Esophagus (tissue), 2 donors: Measurements from ENCODE around the gene MTHFD2L. TPM values are rescaled to one million over a fixed set of nuclear protein-coding genes. Genes with fewer than 3 reads are reported as not detected.

Experiments
- H3K27ac ChIP-seq, 2 donors: one replicate each; pipeline ENCODE4 v1.5.1; 2013; ENCODE audit warnings: low read depth in 2 of 2, mild to moderate bottlenecking in 2 of 2, inconsistent platforms in 1 of 2, low read length in 1 of 2, moderate library complexity in 1 of 2
- H3K27me3 ChIP-seq, 2 donors: one replicate each; pipeline ENCODE4 v1.6.1; 2013; ENCODE audit warnings: low read length in 2 of 2, control low read depth in 1 of 2, mild to moderate bottlenecking in 1 of 2; ENCODE audit not compliant: insufficient read depth in 2 of 2, control insufficient read depth in 1 of 2
- H3K36me3 ChIP-seq, 2 donors: one replicate each; pipeline ENCODE4 v1.6.1; 2013; ENCODE audit warnings: low read length in 1 of 2; ENCODE audit not compliant: control insufficient read depth in 2 of 2, insufficient read depth in 2 of 2
- H3K4me1 ChIP-seq, 2 donors: one replicate each; pipeline ENCODE4 v1.6.1; 2013; ENCODE audit warnings: low read length in 1 of 2; ENCODE audit not compliant: control insufficient read depth in 2 of 2, insufficient read depth in 2 of 2
- H3K4me3 ChIP-seq, 2 donors: one replicate each; pipeline ENCODE4 v1.5.1; 2013; ENCODE audit warnings: low read length in 2 of 2, mild to moderate bottlenecking in 2 of 2, low read depth in 1 of 2, moderate library complexity in 1 of 2
- H3K9me3 ChIP-seq, 2 donors: one replicate each; pipeline ENCODE4 v1.6.1; 2013; ENCODE audit warnings: mild to moderate bottlenecking in 2 of 2, low read depth in 1 of 2, low read length in 1 of 2, moderate library complexity in 1 of 2; ENCODE audit not compliant: control insufficient read depth in 2 of 2, insufficient read depth in 1 of 2
- WGBS, 2 donors: extraction: QIAGEN DNeasy Blood & Tissue Kit; methylation state at CpG; one replicate each; pipeline ENCODE4 v1.1.7; 2013; 5-methylcytosine and 5-hydroxymethylcytosine counted together
- polyA plus RNA-seq, 2 donors: library from polyadenylated mRNA; stranded (reverse); fragments of 200-250 nt; gene quantifications; one replicate each; pipeline ENCODE4 v1.2.3, GENCODE V29; 2013
- donor health status: healthy with polysubstance abuse.
- donor health status: Bipolar disorder and iron deficiency.

MTHFD2L gene
- polyA plus RNA-seq, 2 donors = 5.9 to 6.2 TPM

- no peak overlapping the region for H3K27ac ChIP-seq
- H3K4me1 ChIP-seq = no peaks in the 10 kb centered on the region
- 51 to 62% methylated on average over 3 of the region's 3 CpGs for WGBS, 2 donors
- H3K36me3 ChIP-seq = no peaks in the 10 kb centered on the region
- H3K4me3 ChIP-seq = no peak overlapping the region
- H3K9me3 ChIP-seq = no peaks in the 10 kb centered on the region
- H3K27me3 ChIP-seq = no peaks in the 10 kb centered on the region
These were observed 20.9 kb downstream of the MTHFD2L start for GRCh38 chr4:74178798-74179197.

- no peaks in the 10 kb centered on the region for H3K36me3 ChIP-seq
- no peak overlapping the region for H3K27ac ChIP-seq
- H3K4me1 ChIP-seq = no peaks in the 10 kb centered on the region
- WGBS, 2 donors = 89 to 93% methylated on average over 3 of the region's 3 CpGs
- no peak overlapping the region for H3K4me3 ChIP-seq
- H3K9me3 ChIP-seq = no peaks in the 10 kb centered on the region
- no peaks in the 10 kb centered on the region for H3K27me3 ChIP-seq
These were observed 23.3 kb downstream of the MTHFD2L start for GRCh38 chr4:74181219-74181618.

GRCh38 chr4:74188912-74189311 is 31.0 kb downstream of the MTHFD2L start:
- Histone ChIP-seq H3K27ac (no peak overlapping the region), H3K9me3 (no peaks in the 10 kb centered on the region), H3K4me3 (no peak overlapping the region), H3K36me3 (no peaks in the 10 kb centered on the region), H3K4me1 (no peaks in the 10 kb centered on the region), H3K27me3 (no peaks in the 10 kb centered on the region)
- 48 to 69% methylated on average over 2 of the region's 2 CpGs for WGBS, 2 donors

- no peak overlapping the region for H3K4me3 ChIP-seq
- 74% methylated on average over 2 of the region's 2 CpGs for WGBS, 2 donors
- H3K36me3 ChIP-seq = no peaks in the 10 kb centered on the region
- no peaks in the 10 kb centered on the region for H3K27me3 ChIP-seq
- no peaks in the 10 kb centered on the region for H3K4me1 ChIP-seq
- no peak overlapping the region for H3K27ac ChIP-seq
- H3K9me3 ChIP-seq = no peaks in the 10 kb centered on the region
These were observed 31.6 kb downstream of the MTHFD2L start for GRCh38 chr4:74189331-74190043.

GRCh38 chr4:74190332-74190731 is 32.4 kb downstream of the MTHFD2L start:
- no peaks in the 10 kb centered on the region for H3K27me3 ChIP-seq
- no peak overlapping the region for H3K4me3 ChIP-seq
- no peaks in the 10 kb centered on the region for H3K36me3 ChIP-seq
- H3K27ac ChIP-seq = peak overlapping the region in 1 of 2 donors; percentile 3
- H3K4me1 ChIP-seq = no peaks in the 10 kb centered on the region
- 78 to 83% methylated on average over 4 of the region's 4 CpGs for WGBS, 2 donors
- no peaks in the 10 kb centered on the region for H3K9me3 ChIP-seq

- no peaks in the 10 kb centered on the region for H3K9me3 ChIP-seq
- H3K4me3 ChIP-seq = no peak overlapping the region
- no peaks in the 10 kb centered on the region for H3K36me3 ChIP-seq
- 62 to 70% methylated on average over 4 of the region's 4 CpGs for WGBS, 2 donors
- no peaks in the 10 kb centered on the region for H3K27me3 ChIP-seq
- no peaks in the 10 kb centered on the region for H3K4me1 ChIP-seq
- H3K27ac ChIP-seq = no peak overlapping the region
These were observed 33.0 kb downstream of the MTHFD2L start for GRCh38 chr4:74190919-74191397.

GRCh38 chr4:74197080-74197479 is 39.2 kb downstream of the MTHFD2L start:
- WGBS, 2 donors = 32 to 42% methylated on average over 1 of the region's 1 CpG
- Histone ChIP-seq H3K4me3 (no peak overlapping the region), H3K27ac (no peak overlapping the region), H3K9me3 (no peaks in the 10 kb centered on the region), H3K36me3 (no peaks in the 10 kb centered on the region), H3K27me3 (no peaks in the 10 kb centered on the region), H3K4me1 (no peaks in the 10 kb centered on the region)

GRCh38 chr4:74202062-74202586 is 44.2 kb downstream of the MTHFD2L start:
- Histone ChIP-seq H3K27me3 (no peaks in the 10 kb centered on the region), H3K4me3 (no peak overlapping the region), H3K9me3 (no peaks in the 10 kb centered on the region), H3K4me1 (no peaks in the 10 kb centered on the region), H3K27ac (no peak overlapping the region), H3K36me3 (no peaks in the 10 kb centered on the region)
- WGBS, 2 donors = 53 to 75% methylated on average over 5 of the region's 5 CpGs

GRCh38 chr4:74203467-74203866 is 45.5 kb downstream of the MTHFD2L start:
- Histone ChIP-seq H3K27me3 (no peaks in the 10 kb centered on the region), H3K9me3 (no peaks in the 10 kb centered on the region), H3K4me1 (no peaks in the 10 kb centered on the region), H3K27ac (no peak overlapping the region), H3K4me3 (no peak overlapping the region), H3K36me3 (no peaks in the 10 kb centered on the region)
- WGBS, 2 donors = 87 to 88% methylated on average over 3 of the region's 3 CpGs

GRCh38 chr4:74205046-74205445 is 47.1 kb downstream of the MTHFD2L start:
- H3K4me1 ChIP-seq = no peaks in the 10 kb centered on the region

More at GRCh38 chr4:74205046-74205445, 47.1 kb downstream of the MTHFD2L start:
- H3K4me3 ChIP-seq = no peak overlapping the region
- H3K36me3 ChIP-seq = no peaks in the 10 kb centered on the region
- no peak overlapping the region for H3K27ac ChIP-seq
- 91 to 94% methylated on average over 4 of the region's 4 CpGs for WGBS, 2 donors
- H3K27me3 ChIP-seq = no peaks in the 10 kb centered on the region
- no peaks in the 10 kb centered on the region for H3K9me3 ChIP-seq
